ENCODE measurements around the gene PLA2G6. TPM values are rescaled to one million over a fixed set of nuclear protein-coding genes. Genes with fewer than 3 reads are reported as not detected.

PLA2G6 gene
- total RNA-seq, 1 donor from 2014 or later, result 41.6 TPM

GRCh38 chr22:38131399-38131798 is 50.2 kb downstream of the PLA2G6 start:
- peaks cover 20% of the 10 kb centered on the region for H3K36me3 Mint-ChIP-seq (ENCODE audit: unreplicated experiment)
- H3K27ac Mint-ChIP-seq (ENCODE audit: unreplicated experiment), result no peak overlapping the region
- DNase-seq (ENCODE audit: extremely low spot score, unreplicated experiment), result no peak
- no peak for TF ChIP-seq CTCF (IDR thresholded peaks at IDR 0.05)
- H3K27me3 Mint-ChIP-seq (ENCODE audit: unreplicated experiment), result no peaks in the 10 kb centered on the region
- no peaks in the 10 kb centered on the region for H3K9me3 Mint-ChIP-seq (ENCODE audit: unreplicated experiment)
- H3K4me1 Mint-ChIP-seq (ENCODE audit: unreplicated experiment), result peaks cover 12% of the 10 kb centered on the region
- H3K4me3 Mint-ChIP-seq (ENCODE audit: unreplicated experiment), result no peak overlapping the region

- Mint-ChIP-seq H3K36me3 (ENCODE audit: unreplicated experiment) (peaks cover 11% of the 10 kb centered on the region), H3K4me3 (ENCODE audit: unreplicated experiment) (no peak overlapping the region), H3K27ac (ENCODE audit: unreplicated experiment) (no peak overlapping the region), H3K27me3 (ENCODE audit: unreplicated experiment) (no peaks in the 10 kb centered on the region), H3K4me1 (ENCODE audit: unreplicated experiment) (peaks cover 4% of the 10 kb centered on the region), H3K9me3 (ENCODE audit: unreplicated experiment) (no peaks in the 10 kb centered on the region)
- TF ChIP-seq CTCF (IDR thresholded peaks at IDR 0.05), result no peak
- DNase-seq (ENCODE audit: extremely low spot score, unreplicated experiment), result no peak
Observed at GRCh38 chr22:38129856-38130255, 51.8 kb downstream of the PLA2G6 start.

- peaks cover 9% of the 10 kb centered on the region for H3K36me3 Mint-ChIP-seq (ENCODE audit: unreplicated experiment)
- H3K9me3 Mint-ChIP-seq (ENCODE audit: unreplicated experiment), result no peaks in the 10 kb centered on the region
- no peak for DNase-seq (ENCODE audit: extremely low spot score, unreplicated experiment)
- H3K27me3 Mint-ChIP-seq (ENCODE audit: unreplicated experiment), result no peaks in the 10 kb centered on the region
- H3K4me1 Mint-ChIP-seq (ENCODE audit: unreplicated experiment), result peaks cover 4% of the 10 kb centered on the region
- H3K27ac Mint-ChIP-seq (ENCODE audit: unreplicated experiment), result no peak overlapping the region
- H3K4me3 Mint-ChIP-seq (ENCODE audit: unreplicated experiment), result no peak overlapping the region
- no peak for TF ChIP-seq CTCF (IDR thresholded peaks at IDR 0.05)
Observed at GRCh38 chr22:38129021-38129420, 52.6 kb downstream of the PLA2G6 start.

GRCh38 chr22:38127869-38128268 is 53.8 kb downstream of the PLA2G6 start:
- H3K4me3 Mint-ChIP-seq (ENCODE audit: unreplicated experiment), result no peak overlapping the region
- no peaks in the 10 kb centered on the region for H3K27me3 Mint-ChIP-seq (ENCODE audit: unreplicated experiment)
- no peak for DNase-seq (ENCODE audit: extremely low spot score, unreplicated experiment)
- peaks cover 9% of the 10 kb centered on the region for H3K36me3 Mint-ChIP-seq (ENCODE audit: unreplicated experiment)
- H3K4me1 Mint-ChIP-seq (ENCODE audit: unreplicated experiment), result peaks cover 4% of the 10 kb centered on the region
- no peaks in the 10 kb centered on the region for H3K9me3 Mint-ChIP-seq (ENCODE audit: unreplicated experiment)
- no peak overlapping the region for H3K27ac Mint-ChIP-seq (ENCODE audit: unreplicated experiment)
- no peak for TF ChIP-seq CTCF (IDR thresholded peaks at IDR 0.05)

- H3K36me3 Mint-ChIP-seq (ENCODE audit: unreplicated experiment), result peaks cover 4% of the 10 kb centered on the region
- no peak for TF ChIP-seq CTCF (IDR thresholded peaks at IDR 0.05)
- no peaks in the 10 kb centered on the region for H3K9me3 Mint-ChIP-seq (ENCODE audit: unreplicated experiment)
- DNase-seq (ENCODE audit: extremely low spot score, unreplicated experiment), result no peak
- no peak overlapping the region for H3K4me3 Mint-ChIP-seq (ENCODE audit: unreplicated experiment)
- H3K27me3 Mint-ChIP-seq (ENCODE audit: unreplicated experiment), result no peaks in the 10 kb centered on the region
- H3K4me1 Mint-ChIP-seq (ENCODE audit: unreplicated experiment), result peaks cover 4% of the 10 kb centered on the region
- no peak overlapping the region for H3K27ac Mint-ChIP-seq (ENCODE audit: unreplicated experiment)
Observed at GRCh38 chr22:38126928-38127668, 54.5 kb downstream of the PLA2G6 start.

All from osteocyte (in vitro differentiated cells).